ENCODE measurements around the gene PDK3.

The PDK3 gene

DNA sequence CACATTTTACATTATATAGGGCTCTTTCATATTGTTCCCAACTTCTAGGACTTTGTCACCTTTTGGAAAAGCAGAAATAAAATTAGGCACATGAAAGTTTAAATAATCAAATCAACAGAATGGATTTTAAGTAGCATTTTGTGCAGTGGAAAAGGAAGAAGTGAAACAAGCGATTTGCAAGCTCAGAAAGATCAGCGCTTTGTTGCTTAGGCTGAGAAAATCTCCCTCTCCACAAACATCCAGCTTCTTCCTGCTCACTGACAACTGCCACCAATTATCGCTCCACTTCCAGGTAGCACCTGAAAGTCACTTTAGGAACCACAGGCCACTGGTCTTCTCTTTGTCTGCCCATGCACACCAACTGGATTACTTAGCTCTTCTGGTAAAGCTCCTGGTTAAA lies 2.0 kb upstream of the PDK3 start:
- no peaks in the 10 kb centered on the region for H3K27me3 ChIP-seq (ENCODE audit: insufficient read depth, low read length)
- H2AFZ ChIP-seq (ENCODE audit: low read depth, low read length): no peak overlapping the region
- H3K4me1 ChIP-seq (ENCODE audit: insufficient read depth, low read length): peaks cover 4% of the 10 kb centered on the region
- no peaks in the 10 kb centered on the region for H3K9me3 ChIP-seq (ENCODE audit: low read length)
- no peaks in the 10 kb centered on the region for H3K36me3 ChIP-seq (ENCODE audit: insufficient read depth, low read length)
- no peak overlapping the region for H3K4me3 ChIP-seq (ENCODE audit: low read length)

GRCh38 chrX:24464498-24464835 lies 619 bp upstream of the PDK3 start:
- Histone ChIP-seq H2AFZ (ENCODE audit: low read depth, low read length) (peak overlapping the region; percentile 21), H3K4me3 (ENCODE audit: low read length) (peak overlapping the region; percentile 55), H3K4me1 (ENCODE audit: insufficient read depth, low read length) (peaks cover 4% of the 10 kb centered on the region), H3K27me3 (ENCODE audit: insufficient read depth, low read length) (no peaks in the 10 kb centered on the region), H3K9me3 (ENCODE audit: low read length) (no peaks in the 10 kb centered on the region), H3K36me3 (ENCODE audit: insufficient read depth, low read length) (no peaks in the 10 kb centered on the region)

DNA sequence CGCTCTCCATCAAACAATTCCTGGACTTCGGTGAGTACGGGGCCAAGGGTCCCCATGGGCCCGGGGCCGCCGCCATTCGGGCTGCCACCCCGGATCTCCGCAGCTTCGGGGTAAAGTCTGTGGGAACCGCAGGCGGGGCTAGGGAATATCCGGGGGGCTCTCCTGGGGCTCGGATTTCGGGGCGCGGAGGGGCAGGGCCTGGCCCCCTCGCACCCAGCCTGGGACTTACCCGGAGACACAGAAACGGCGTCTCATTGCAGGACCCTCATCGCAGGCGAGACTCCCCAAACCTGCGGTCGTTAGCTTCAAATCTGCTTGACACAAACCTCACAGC lies 413 bp downstream of the PDK3 start:
- Histone ChIP-seq H3K9me3 (ENCODE audit: low read length) (no peaks in the 10 kb centered on the region), H3K4me3 (ENCODE audit: low read length) (peak overlapping the region; percentile 55), H3K4me1 (ENCODE audit: insufficient read depth, low read length) (peaks cover 4% of the 10 kb centered on the region), H2AFZ (ENCODE audit: low read depth, low read length) (peak overlapping the region; percentile 28), H3K27me3 (ENCODE audit: insufficient read depth, low read length) (no peaks in the 10 kb centered on the region), H3K36me3 (ENCODE audit: insufficient read depth, low read length) (no peaks in the 10 kb centered on the region)

GRCh38 chrX:24466025-24466424 lies 939 bp downstream of the PDK3 start:
- H2AFZ ChIP-seq (ENCODE audit: low read depth, low read length): no peak overlapping the region
- no peaks in the 10 kb centered on the region for H3K27me3 ChIP-seq (ENCODE audit: insufficient read depth, low read length)
- peaks cover 4% of the 10 kb centered on the region for H3K4me1 ChIP-seq (ENCODE audit: insufficient read depth, low read length)
- H3K9me3 ChIP-seq (ENCODE audit: low read length): no peaks in the 10 kb centered on the region
- H3K4me3 ChIP-seq (ENCODE audit: low read length): peak overlapping the region; percentile 55
- H3K36me3 ChIP-seq (ENCODE audit: insufficient read depth, low read length): no peaks in the 10 kb centered on the region

DNA sequence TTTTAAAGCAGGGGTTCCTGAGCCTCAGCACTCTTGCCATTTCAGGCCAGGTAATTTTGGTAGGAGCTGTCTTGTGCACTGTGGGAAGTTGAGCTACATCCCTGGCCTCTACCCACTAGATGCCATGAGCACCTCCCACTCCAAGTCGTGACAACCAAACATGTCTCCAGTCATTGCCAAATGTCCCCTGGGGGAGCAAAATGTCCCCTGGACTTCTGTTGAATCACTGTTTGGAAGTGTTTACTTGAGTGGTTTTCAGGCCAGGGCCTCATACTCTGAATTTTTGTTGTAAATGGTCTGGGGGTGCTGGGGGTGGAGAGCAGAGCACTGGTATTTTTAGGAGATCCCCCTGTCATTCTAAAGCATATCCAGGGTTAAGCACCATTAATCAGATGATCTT lies 3.2 kb downstream of the PDK3 start:
- H3K4me1 ChIP-seq (ENCODE audit: insufficient read depth, low read length): peaks cover 4% of the 10 kb centered on the region
- H3K4me3 ChIP-seq (ENCODE audit: low read length): no peak overlapping the region
- H3K36me3 ChIP-seq (ENCODE audit: insufficient read depth, low read length): no peaks in the 10 kb centered on the region
- no peaks in the 10 kb centered on the region for H3K27me3 ChIP-seq (ENCODE audit: insufficient read depth, low read length)
- H3K9me3 ChIP-seq (ENCODE audit: low read length): no peaks in the 10 kb centered on the region
- no peak overlapping the region for H2AFZ ChIP-seq (ENCODE audit: low read depth, low read length)

- no peaks in the 10 kb centered on the region for H3K27me3 ChIP-seq (ENCODE audit: insufficient read depth, low read length)
- no peak overlapping the region for H3K4me3 ChIP-seq (ENCODE audit: low read length)
- H3K4me1 ChIP-seq (ENCODE audit: insufficient read depth, low read length): no peaks in the 10 kb centered on the region
- no peaks in the 10 kb centered on the region for H3K9me3 ChIP-seq (ENCODE audit: low read length)
- no peak overlapping the region for H2AFZ ChIP-seq (ENCODE audit: low read depth, low read length)
- no peaks in the 10 kb centered on the region for H3K36me3 ChIP-seq (ENCODE audit: insufficient read depth, low read length)
These were observed 6.7 kb downstream of the PDK3 start for GRCh38 chrX:24471808-24472207.

- Histone ChIP-seq H3K36me3 (ENCODE audit: insufficient read depth, low read length) (no peaks in the 10 kb centered on the region), H2AFZ (ENCODE audit: low read depth, low read length) (no peak overlapping the region), H3K9me3 (ENCODE audit: low read length) (no peaks in the 10 kb centered on the region), H3K4me3 (ENCODE audit: low read length) (no peak overlapping the region), H3K27me3 (ENCODE audit: insufficient read depth, low read length) (no peaks in the 10 kb centered on the region), H3K4me1 (ENCODE audit: insufficient read depth, low read length) (no peaks in the 10 kb centered on the region)
These were observed 10.4 kb downstream of the PDK3 start for GRCh38 chrX:24475480-24475879.

GRCh38 chrX:24478509-24478908 lies 13.4 kb downstream of the PDK3 start:
- H3K4me3 ChIP-seq (ENCODE audit: low read length): no peak overlapping the region
- H3K36me3 ChIP-seq (ENCODE audit: insufficient read depth, low read length): no peaks in the 10 kb centered on the region
- no peaks in the 10 kb centered on the region for H3K4me1 ChIP-seq (ENCODE audit: insufficient read depth, low read length)
- no peak overlapping the region for H2AFZ ChIP-seq (ENCODE audit: low read depth, low read length)
- H3K9me3 ChIP-seq (ENCODE audit: low read length): no peaks in the 10 kb centered on the region
- no peaks in the 10 kb centered on the region for H3K27me3 ChIP-seq (ENCODE audit: insufficient read depth, low read length)

DNA sequence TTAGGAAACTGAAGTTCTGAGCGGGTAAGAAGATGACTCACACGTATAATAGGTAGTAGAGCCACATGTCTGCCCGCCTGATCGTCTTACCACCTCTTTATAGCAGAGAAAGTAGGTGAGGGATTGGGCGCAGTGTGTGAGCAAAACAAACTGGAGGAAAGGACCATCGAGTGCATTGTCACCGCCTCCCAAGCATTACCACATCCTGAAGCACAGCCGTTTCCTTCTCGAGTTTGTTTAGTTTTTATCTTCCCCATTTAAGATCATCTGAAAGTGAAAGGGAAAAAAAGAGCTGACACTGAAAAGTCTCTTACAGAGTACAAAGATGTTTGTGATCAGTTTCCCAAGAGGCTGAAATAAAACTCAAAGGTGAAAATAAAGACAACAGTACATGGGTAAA lies 14.8 kb downstream of the PDK3 start:
- no peaks in the 10 kb centered on the region for H3K27me3 ChIP-seq (ENCODE audit: insufficient read depth, low read length)

DNA sequence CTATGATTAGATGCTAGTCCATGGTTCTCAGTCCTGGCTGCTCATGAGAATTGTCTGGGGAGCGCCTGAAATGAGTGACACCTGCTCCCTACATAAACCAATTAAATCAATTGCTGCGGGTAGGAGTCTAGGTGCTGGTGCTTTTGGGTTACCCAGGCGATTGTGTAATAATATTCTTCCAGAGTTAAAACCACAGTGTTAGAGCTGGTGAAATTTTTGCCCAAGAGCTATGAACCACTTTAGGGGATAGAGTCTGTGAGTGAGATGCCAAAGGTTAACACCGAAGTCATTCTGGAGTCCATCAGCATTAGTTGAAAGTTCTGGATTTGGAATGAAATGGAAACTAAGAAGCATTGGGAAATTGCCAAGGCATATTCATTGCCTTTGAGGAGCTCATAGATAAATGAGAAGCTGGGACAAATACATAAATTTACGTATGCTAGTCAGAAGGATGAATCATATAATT lies 15.3 kb downstream of the PDK3 start:
- Histone ChIP-seq H3K4me3 (ENCODE audit: low read length) (no peak overlapping the region), H3K27me3 (ENCODE audit: insufficient read depth, low read length) (no peaks in the 10 kb centered on the region), H3K4me1 (ENCODE audit: insufficient read depth, low read length) (no peaks in the 10 kb centered on the region), H3K36me3 (ENCODE audit: insufficient read depth, low read length) (no peaks in the 10 kb centered on the region), H3K9me3 (ENCODE audit: low read length) (no peaks in the 10 kb centered on the region), H2AFZ (ENCODE audit: low read depth, low read length) (no peak overlapping the region)

More for the DNA sequence above, 14.8 kb downstream of the PDK3 start:
- no peaks in the 10 kb centered on the region for H3K9me3 ChIP-seq (ENCODE audit: low read length)
- H3K4me3 ChIP-seq (ENCODE audit: low read length): no peak overlapping the region
- no peaks in the 10 kb centered on the region for H3K4me1 ChIP-seq (ENCODE audit: insufficient read depth, low read length)
- no peaks in the 10 kb centered on the region for H3K36me3 ChIP-seq (ENCODE audit: insufficient read depth, low read length)
- no peak overlapping the region for H2AFZ ChIP-seq (ENCODE audit: low read depth, low read length)

- Histone ChIP-seq H3K4me1 (ENCODE audit: insufficient read depth, low read length) (no peaks in the 10 kb centered on the region), H3K36me3 (ENCODE audit: insufficient read depth, low read length) (no peaks in the 10 kb centered on the region), H3K27me3 (ENCODE audit: insufficient read depth, low read length) (no peaks in the 10 kb centered on the region), H3K4me3 (ENCODE audit: low read length) (no peak overlapping the region), H2AFZ (ENCODE audit: low read depth, low read length) (no peak overlapping the region), H3K9me3 (ENCODE audit: low read length) (no peaks in the 10 kb centered on the region)
These were observed 17.8 kb downstream of the PDK3 start for GRCh38 chrX:24482823-24483415.

- no peaks in the 10 kb centered on the region for H3K9me3 ChIP-seq (ENCODE audit: low read length)
- no peaks in the 10 kb centered on the region for H3K27me3 ChIP-seq (ENCODE audit: insufficient read depth, low read length)
- H3K4me3 ChIP-seq (ENCODE audit: low read length): no peak overlapping the region
- H3K36me3 ChIP-seq (ENCODE audit: insufficient read depth, low read length): no peaks in the 10 kb centered on the region
- H3K4me1 ChIP-seq (ENCODE audit: insufficient read depth, low read length): no peaks in the 10 kb centered on the region
- H2AFZ ChIP-seq (ENCODE audit: low read depth, low read length): no peak overlapping the region
These were observed 18.5 kb downstream of the PDK3 start for GRCh38 chrX:24483596-24483995.

DNA sequence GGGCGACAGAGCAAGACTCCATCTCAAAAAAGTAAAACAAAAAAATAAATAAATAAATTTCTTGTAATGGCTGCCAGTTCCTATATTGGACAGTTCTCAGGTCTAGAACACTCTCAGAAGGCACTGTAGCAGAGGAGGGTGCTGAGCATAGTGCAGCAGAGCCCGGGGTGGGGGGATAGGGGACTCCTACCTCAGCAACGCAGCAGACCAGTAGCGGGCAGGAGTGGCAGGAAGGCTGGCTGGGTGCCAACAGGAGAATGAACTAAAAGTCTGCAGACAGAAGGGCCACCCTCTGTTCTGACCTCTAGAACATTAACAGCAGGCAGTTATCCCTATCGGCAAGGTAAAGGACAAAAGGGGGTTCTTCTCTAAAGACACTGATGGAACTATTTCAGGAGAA lies 20.2 kb downstream of the PDK3 start:
- Histone ChIP-seq H3K27me3 (ENCODE audit: insufficient read depth, low read length) (no peaks in the 10 kb centered on the region), H3K4me1 (ENCODE audit: insufficient read depth, low read length) (no peaks in the 10 kb centered on the region), H3K9me3 (ENCODE audit: low read length) (no peaks in the 10 kb centered on the region), H3K4me3 (ENCODE audit: low read length) (no peak overlapping the region), H3K36me3 (ENCODE audit: insufficient read depth, low read length) (no peaks in the 10 kb centered on the region), H2AFZ (ENCODE audit: low read depth, low read length) (no peak overlapping the region)

DNA sequence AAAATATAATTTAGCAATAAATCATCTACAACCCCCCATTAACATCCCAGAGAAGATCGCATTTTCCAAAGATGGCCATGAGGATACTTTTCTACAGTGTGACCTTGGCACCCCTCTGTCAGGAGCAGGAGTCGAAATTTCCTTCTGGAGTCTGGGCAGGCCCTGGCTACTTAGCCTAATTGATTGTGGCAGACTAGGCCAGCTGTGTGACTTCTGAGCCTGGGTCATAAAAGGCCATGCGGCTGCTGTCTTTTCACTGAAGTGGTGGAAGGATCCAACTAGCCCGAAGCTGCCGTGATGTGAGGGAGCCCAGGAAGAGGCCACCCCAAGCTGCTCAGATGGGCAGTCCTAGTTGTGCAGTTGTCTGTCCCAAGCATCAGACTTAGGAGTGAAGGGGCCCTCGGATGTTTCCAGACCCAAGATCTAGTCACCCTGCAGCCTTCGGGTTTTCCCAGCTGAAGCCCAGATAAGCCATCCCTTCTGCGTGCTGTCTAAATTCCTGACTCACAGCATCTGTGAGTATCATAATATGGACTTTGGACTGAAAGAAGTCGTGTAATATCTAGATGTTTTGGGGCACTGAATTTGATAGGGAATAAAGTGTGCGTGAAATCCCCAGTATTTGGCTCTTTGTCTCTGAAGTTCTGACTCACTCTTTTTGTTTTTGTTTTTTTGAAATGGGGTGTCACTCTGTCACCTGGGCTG lies 21.0 kb downstream of the PDK3 start:
- no peaks in the 10 kb centered on the region for H3K9me3 ChIP-seq (ENCODE audit: low read length)
- H3K27me3 ChIP-seq (ENCODE audit: insufficient read depth, low read length): no peaks in the 10 kb centered on the region
- H3K4me1 ChIP-seq (ENCODE audit: insufficient read depth, low read length): no peaks in the 10 kb centered on the region
- H2AFZ ChIP-seq (ENCODE audit: low read depth, low read length): no peak overlapping the region
- H3K36me3 ChIP-seq (ENCODE audit: insufficient read depth, low read length): no peaks in the 10 kb centered on the region
- H3K4me3 ChIP-seq (ENCODE audit: low read length): no peak overlapping the region

All from neuron (in vitro differentiated cells).